Activated T-helper 1 cell treated with anti-CD3 and anti-CD28 coated beads, Interleukin-2, amount 50 U/mL, for 16 hours (primary cell): Measurements from ENCODE around the gene GAL3ST3.
"Not testable (repeated sequence)": the region's sequence is repeated elsewhere in the genome, so short reads cannot be mapped to it uniquely, and the experiment has no call there.

Experiments used
- DNase-seq, 2 donors: peaks; one replicate each; pipeline ENCODE4 v3.0.0-alpha.2; 2020; ENCODE audit warnings: low read depth in 1 of 2, low spot score in 1 of 2

The GAL3ST3 gene

DNA sequence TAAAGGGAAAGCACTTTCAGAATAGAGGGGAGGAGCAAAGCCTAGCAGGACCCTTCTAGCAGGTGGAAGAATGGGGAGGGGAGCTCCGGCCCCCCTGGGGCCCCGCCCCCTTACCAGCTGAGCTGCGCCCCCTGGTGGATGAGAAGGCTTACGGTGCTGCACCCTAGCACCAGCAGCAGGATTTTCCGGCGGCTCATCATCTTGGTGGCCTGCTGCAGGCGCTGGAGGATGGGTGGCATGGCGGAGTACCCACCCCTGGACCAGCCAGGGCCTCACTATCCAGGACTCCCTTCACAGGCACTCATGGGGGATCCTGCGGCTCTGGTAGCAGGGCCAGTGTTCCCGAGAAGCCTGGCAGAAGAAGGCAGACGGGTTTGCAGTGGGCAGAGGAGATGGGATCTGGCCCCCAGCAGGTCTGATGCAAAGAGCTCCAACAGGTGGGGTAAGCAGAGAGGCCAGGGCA, 3.8 kb downstream of the GAL3ST3 start:
- DNase-seq: peak; percentile 73 to 76

DNA sequence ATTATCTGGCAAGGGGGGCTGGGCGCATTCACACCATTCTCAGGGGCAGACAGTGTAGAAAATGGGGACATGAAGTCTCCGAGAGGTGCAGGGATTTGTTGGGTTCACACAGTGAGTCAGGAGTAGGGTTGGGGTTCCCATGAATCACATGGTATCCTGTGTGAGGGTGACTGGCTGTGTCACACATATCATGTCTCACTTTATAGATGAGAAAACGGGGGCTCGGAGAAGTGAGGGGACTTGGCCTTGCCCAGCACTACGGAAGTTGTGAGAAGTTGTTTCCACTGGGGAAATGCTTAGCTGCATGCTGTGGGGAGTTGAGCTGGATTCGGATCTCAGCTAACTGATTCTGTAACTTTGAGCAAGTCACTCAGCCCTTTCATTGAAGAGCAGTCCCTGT, 4.2 kb downstream of the GAL3ST3 start:
- DNase-seq: no peak

DNA sequence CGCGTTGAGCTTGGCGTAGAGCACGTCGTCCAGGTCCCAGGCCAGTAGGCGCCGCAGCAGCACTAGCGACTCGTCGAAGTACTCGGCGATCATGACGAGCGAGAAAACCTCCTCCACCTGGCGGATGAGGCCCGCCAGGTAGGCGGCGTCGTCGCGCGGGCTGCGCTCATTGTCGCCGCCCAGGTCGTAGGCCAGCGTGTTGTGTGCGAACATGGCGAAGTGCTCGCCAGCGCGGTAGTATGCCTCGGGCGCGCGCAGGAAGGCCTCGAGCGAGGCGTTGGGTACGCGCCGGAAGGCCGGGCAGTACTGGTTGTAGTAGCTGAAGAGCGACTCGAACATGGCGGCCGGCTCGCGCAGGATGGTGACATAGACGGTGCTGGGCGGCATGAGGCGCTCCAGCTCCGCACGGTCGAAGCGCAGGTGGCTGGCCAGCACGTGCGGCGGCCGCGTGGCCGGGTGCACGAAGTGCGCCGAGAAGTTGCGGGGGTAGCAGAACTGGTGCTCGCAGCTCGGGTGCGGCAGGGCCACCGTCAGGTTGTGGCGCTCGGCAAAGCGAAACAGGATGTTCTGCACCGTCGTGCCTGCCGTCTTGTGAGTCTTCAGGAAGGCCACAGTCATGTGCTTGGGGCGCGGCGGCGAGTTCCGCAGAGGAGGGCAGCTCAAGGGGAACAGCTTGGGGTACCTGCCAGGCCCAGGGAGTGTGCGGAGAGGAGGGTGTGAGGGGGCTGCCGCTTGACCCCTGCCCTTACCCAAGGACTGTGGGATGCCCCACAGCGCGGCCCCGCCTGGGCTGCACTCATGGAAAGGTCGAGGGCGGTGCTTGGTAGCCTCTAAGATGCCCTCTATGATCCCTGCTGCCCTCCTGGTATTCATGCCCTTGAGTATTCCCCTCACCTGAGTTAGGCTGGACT, 5.7 kb downstream of the GAL3ST3 start:
- no peak for DNase-seq

DNA sequence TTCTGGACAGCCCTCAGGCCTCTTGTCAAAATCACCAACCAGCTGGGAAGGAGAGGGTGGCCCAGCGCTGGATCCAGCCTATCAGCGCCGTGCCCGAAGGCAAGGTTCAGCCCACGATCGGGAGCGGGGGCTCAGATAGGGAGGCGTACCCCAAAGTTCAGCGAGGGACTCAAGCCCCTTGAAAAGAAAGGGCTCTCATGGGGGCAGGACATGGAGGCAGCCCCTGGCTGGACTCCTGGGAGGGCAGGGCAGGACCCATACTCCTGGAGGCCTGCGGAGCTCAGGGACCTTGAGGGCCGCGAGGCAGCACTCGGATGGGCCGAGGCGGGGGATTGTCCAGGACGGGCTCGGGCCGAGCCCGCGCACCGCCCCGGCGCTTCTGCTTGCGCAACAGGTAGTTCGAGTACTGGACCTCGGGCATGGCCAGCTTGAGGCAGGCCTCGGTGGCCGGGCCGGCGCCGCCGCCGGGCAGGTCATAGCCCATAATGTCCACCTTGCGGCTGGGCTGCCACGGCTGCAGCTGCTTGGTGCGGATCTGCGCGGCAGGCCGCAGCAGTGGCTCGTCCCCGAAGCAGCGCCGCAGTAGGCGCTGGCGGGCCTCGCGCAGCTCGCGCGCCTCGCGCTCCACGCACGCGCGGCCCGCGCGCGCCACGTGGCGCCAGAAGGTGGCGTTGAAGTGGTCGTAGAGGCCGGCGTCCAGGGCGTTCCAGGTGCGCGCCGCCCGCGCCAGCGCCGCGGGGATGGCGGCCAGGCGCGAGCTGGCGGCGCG, 6.5 kb downstream of the GAL3ST3 start:
- no peak for DNase-seq

DNA sequence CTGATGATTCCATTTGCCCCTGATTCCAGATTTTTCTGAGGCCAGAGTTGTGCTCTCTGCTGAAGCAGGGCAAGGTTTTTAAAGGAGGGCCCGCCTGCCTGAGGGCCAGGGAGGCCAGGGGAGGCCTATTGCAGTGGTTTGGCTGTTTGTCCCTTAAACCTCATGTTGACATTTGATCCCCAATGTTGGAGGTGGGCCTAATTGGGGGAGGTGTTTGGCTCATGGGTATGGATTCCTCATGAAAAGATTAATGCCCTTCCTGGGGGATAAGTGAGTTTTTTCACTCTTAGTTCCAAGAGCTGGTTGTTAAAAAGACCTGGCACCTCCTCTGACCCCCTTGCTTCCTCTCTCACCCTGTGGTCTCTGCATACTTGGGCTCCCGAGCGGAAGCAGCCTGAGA, 9.2 kb downstream of the GAL3ST3 start:
- DNase-seq: no peak

DNA sequence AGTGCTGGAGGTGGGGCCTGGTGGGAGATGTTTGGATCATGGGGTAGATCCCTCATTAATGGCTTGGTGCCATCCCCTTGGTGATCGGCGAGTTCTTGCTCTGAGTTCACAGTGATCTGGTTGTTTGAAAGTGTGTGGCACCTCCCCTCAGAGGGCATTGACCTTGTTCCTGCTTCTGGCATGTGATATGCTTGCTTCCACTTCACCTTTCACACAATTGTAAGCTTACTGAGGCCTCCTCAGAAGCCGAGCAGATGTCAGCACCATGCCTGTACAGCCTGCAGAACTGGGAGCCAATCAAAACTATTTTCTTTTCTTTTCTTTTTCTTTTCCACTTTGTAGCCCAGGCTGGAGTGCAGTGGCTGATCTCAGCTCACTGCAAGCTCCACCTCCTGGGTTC, 11.6 kb downstream of the GAL3ST3 start:
- DNase-seq: no peak

DNA sequence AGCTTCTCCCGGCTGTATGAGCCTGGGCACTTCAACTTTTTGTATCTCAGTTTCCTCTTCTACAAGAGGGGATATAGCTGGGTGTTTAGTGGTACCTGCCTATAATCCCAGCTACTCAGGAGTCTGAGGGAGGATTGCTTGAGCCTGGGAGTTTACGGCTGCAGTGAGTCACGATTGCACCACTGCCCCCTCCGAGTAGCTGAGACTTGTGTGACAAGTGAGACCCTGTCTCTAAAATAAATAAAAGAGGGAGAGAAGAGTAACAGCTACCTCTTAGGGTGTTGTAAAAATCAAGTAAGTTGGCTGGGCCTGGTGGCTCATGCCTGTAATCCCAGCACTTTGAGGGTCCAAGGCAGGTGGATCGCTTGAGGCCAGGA, 12.6 kb downstream of the GAL3ST3 start:
- no peak for DNase-seq

DNA sequence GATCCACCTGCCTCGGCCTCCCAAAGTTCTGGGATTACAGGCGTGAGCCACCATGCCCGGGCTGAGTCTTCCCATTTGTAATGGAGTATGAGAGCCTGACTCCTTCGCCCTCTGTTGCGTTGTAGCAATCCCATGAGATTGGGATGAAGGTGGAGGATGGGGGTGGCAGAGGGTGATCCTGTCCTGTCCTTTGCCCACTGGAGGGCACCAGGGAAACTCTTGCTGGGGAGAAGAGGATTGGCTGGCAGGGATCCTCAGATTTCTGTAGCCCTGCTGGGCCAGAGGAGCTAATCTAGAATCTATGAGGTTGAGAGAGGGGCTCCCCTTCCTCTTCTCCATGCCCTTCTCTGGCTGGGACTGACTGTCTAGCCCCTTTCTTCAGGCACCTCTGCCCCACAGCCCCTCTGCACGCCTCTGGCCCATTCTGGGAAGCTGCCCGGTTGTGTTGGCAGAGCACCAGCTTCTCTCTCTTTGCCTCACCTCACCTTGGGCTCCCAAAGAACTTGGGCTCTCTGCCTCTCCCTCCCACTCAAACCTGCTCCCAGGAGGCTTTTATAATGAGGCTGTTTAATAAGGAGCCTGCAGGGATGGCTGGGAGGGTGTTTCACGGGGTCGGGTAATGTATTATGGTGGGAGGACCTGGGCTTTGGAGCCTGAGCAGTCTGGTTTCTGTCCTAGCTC, 13.2 kb downstream of the GAL3ST3 start:
- no peak for DNase-seq

DNA sequence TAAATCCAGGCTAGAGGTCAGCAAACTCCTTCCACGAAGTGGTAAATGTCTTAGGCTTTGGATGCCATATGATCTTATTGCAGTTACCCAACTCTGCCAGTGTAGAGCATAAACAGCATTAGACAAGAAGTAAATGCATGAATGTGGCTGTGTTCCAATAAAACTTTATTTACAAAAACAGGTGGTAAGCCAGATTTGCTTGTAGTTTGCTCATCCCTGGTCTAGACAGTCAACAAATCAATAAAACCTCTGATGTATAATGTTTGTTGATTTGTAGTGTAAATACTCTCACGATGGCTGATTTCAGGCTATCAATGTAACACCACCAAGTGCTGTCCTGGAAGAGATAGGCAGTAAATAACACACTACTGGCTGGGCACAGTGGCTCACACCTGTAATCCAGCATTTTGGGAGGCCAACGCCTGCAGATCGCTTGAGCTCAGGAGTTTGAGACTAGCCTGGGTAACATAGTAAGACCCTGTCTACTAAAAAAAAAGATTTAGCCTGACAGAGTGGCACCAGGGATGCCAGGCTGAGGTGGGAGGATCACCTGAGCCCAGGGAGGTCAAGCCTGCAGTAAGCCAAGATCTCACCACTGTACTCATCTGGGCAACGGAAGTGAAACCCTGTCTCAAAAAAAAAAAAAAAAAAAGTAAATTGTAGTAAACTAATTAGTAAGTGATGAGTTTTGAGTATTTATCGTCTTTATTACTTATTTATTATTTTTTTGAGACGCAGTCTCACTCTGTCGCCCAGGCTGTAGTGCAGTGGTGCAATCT, 15.8 kb downstream of the GAL3ST3 start:
- DNase-seq: no peak

DNA sequence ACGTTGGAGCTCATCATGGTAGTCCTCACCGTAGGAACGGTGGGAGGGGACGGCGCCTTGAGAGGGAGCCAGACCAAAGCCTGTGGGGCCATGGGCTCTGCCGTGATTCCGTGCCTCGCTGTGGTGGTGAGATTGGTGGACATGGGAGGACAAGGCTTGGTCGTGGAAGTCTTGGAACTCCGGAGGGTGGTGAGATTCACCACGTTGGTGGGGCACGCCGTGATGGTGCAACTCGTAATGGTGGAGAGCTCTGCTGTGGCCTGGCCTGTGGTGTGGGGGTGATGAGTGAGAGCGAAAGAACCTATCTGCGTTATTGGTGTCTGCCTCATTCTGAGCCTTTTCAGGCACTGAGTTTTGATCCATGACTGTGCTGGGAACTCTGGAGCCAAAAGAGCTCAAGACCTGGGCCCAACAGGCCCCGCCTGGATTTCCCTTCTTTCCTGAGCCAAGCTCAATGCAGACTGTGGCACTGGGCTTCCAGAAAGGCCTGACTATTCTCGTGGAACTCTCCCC, 22.9 kb downstream of the GAL3ST3 start, which contains the start of gene CATSPER1:
Gene CATSPER1, minus strand, starts transcription at position 463 of the 513 bp plus-strand sequence. Its CDS starts 100 bp downstream, at position 363.
- no peak for DNase-seq

DNA sequence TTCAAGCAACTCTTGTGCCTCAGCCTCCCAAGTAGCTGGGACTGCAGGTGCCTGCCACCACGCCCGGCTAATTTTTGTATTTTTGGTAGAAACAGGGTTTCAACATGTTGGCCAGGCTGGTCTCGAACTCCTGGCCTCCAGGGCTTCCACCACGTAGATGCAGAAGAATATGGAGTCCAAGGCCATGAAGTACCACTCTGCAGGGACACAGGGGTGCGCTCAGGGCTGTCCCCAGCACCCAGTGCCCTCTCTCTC, 25.8 kb downstream of the GAL3ST3 start:
- DNase-seq: not testable (repeated sequence)

DNA sequence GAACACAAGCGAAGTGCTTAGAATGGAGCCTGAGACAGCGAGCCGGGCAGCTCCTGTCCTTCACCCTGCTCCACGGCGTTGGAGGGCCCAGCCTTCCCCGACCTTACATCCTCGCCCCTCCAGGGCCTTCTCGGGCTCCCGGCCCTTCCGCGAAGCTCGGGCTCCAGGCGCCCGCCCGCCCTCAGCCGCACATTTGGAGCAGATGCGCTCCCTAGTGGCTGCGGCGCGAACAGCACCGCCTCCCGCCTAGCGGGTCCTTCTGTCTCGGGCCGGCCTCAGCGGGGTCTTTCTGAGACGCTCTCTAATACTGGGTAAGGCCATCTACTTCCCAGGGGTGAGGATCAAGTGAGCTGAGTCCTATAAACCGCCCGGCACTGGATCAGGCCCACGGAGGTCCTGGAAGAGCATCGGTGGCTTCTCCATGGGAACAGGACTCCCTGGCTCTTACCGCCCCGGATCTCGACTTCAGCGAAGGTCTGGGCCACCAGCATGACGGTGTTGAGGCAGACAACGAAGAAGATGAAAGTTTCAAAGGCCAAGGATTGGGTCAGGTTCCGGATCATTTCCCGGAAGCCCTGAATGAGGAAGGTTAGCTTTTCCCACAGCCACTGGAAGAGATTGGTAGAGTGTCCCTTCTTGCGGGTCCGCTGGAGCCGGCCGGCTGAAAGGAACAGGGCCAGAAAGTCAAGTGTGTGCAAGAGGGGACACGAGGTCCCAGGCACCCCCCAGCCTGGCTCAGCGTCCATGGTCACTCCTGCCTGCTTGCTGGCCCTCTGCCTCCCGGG, 26.4 kb downstream of the GAL3ST3 start:
- peak; percentile 61 to 68 for DNase-seq

DNA sequence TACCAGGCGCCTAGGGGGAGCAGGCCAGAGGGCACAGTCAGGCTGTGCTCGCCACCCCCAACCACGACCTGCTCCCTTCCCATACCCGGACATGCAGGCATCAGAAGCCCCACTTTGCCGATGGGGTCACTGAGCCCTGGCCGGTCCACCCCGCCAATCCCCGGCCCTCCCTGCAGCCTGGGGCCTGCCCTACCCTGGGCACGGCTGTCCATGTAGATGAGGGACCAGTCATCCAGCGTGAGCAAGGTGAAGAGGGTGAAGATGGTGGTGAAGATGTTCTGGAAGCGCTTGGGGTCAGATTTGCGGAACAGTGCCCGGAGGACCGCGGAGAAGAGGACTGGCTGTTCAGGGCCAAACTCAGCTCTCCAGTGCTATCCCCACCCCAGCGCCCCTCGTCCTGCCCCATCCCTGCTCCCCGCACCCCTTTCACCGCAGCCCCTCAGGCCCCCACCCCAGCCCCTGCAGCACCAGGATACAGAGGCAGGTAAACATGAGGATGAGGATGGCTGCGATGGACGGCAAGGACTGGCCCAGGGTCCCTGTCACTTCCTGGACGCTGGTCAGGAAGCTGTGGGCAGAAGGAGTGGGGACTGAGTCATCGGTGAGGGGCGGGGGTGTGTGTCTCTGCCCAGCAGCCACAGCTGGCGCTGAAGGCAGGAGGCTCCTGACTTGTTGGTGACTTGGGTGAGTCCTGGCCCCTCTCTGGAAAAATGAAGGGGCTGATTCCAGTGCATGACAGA, 28.2 kb downstream of the GAL3ST3 start:
- DNase-seq: no peak

DNA sequence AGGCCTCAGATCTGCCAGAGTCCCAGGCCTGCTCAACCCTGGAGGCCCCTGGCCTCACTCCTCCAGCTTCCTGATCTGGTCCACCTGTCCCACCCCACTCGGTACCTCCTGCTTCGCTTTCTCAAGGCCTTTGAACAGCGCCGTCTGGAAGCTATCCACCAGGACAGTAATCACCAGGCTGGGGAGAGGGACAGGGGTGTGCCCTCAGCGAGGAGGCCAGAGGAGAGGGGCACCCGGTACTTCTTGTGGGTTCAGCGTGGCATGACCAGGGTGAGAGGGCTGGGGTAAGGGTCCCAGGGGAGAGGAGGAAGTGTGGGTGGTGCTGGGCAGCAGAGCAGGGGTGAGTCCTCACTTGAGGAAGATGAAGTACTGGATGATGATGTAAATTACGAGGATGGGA, 28.7 kb downstream of the GAL3ST3 start:
- no peak for DNase-seq

DNA sequence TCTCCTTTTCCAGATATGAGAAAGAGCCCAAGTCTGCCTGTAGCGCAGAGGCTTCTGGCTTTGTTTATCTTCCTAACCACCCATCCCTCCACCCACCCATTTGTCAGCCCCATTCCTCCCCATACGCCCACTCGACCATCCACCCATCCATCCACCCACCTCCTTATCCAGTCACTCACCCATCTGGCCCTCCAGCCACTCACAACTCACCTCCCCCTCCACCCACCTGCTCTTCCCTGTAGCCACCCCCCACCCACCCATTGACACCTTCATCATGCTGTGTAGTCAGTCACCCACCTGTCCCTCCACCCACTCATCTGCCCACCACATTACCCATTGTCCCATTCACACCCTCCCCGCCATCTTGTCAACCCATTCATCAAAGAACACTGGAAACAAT, 31.6 kb downstream of the GAL3ST3 start:
- no peak for DNase-seq

DNA sequence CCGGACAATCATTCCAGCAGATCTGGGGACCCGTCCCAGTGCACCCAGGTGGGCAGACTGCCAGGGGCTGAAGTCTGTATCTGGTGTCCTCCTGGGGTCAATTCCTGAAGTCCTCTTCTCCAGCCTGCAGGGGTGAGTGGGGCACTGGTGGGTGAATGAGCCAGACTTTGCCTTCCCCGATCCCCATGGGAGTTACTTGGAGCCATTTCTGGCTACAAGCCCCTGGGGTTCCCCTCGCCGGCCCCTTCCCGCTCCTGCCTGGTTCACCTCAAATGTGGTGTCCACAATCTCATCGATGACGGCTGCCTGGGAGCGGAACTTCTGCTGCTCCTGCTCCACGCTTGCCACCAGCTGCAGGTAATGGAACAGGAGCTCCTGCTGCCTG, 32.2 kb downstream of the GAL3ST3 start:
- DNase-seq: no peak

DNA sequence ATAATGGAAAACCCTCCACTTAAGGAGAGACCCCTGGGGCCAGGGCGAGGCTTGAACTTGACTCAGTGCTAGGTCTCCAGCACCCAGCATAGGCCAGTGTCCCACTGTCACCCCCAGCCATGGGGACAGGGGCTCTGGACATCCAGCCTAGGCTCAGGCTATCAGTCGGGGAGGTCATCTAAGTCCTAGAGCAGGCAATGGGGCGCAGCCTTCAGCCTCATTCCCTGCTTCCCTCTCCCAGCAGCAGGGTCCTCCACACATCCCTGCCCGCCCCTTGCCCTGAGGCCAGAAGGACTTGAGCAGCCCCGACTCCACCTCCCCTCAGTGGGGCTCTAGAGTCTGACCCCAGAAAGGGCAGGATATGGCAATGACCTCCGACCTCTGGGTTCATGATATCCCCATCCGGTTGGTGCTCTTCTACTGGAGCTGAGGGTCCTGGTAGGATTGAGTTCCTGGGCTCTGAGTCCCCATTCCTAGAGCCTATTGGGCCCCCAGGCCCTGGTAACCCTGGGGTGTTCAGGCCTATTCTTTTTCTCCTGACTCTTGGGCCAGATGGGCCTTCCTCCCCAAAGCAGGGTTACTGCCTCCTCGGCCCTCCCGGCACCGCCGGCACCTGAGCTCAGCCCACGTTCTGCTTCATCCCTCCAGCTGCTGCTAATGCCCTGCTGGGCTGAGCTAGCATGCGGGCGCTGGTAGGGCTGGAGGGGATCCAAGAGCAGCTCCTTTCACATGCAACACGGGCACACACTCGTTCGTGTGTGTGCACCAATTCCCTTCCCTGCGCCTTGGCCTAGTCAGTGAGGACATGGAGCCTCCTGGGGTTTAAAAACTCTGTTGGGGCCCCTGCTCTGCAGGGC, 32.8 kb downstream of the GAL3ST3 start:
- DNase-seq: no peak

DNA sequence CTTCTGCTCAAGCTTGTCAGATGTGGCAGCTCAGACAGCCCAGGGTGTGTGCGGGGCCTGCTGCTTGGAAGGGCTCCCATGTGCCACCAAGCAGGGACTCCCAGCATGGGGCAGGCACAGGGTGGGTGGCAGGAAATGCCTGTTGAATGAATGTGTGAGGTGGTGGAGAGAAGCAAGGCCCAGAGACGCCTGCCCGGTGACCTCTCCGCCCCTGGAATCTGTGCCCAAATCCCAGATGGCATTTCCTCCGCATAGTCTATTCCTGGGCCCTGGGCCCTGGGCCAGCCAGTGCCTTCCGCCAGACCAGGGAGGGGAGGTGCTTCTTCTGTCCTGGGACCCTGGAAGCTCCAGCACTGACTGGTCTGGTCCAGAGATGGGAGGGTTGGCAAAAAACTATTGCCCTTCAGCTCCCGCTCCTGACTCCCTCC, 33.5 kb downstream of the GAL3ST3 start:
- DNase-seq: no peak
